Left ventricle myocardium inferior (tissue), 1 donor: Measurements from ENCODE around the gene SBF2. TPM values are rescaled to one million over a fixed set of nuclear protein-coding genes. Genes with fewer than 3 reads are reported as not detected.
A peak's percentile ranks its signal among the peaks of the same experiment; 100 is the strongest.

ENCODE experiments used
- DNase-seq: peaks from one replicate; pipeline ENCODE4 v3.0.0-alpha.2; 2020
- H3K27ac ChIP-seq: fragments of 200-600 bp; replicated peaks from 2 replicates; pipeline ENCODE4 v1.8.0; 2021
- H3K27me3 ChIP-seq: fragments of 200-600 bp; 2 replicates; pipeline ENCODE4 v1.8.0; 2021; ENCODE audit warnings: low read depth
- H3K36me3 ChIP-seq: fragments of 200-600 bp; 2 replicates; pipeline ENCODE4 v1.8.0; 2021
- H3K4me1 ChIP-seq: fragments of 200-600 bp; 2 replicates; pipeline ENCODE4 v1.8.0; 2021
- H3K4me3 ChIP-seq: fragments of 200-600 bp; 2 replicates; pipeline ENCODE4 v1.8.0; 2021; ENCODE audit warnings: mild to moderate bottlenecking, moderate library complexity
- H3K9me3 ChIP-seq: fragments of 200-600 bp; replicated peaks from 2 replicates; pipeline ENCODE4 v1.8.0; 2021
- intact Hi-C: fragments of 100-400 bp; cut with micrococcal nuclease; formaldehyde crosslinking; loops from one replicate; pipeline ENCODE4 v1.11.0; 2022
- total RNA-seq: library from RNA; stranded (reverse); fragmentation: NEBNext Ultra II Directional; extraction: Animal tissue kit (Norgen Biotek cat#: 25700); gene quantifications from one replicate; pipeline ENCODE4 v1.2.1, GENCODE V29; 2021
- TF ChIP-seq, protein P1 (sequence below): fragments of 200-600 bp; IDR thresholded peaks from 2 replicates; pipeline ENCODE4 v1.8.0; 2021; ENCODE audit warnings: antibody characterized with exemption, mild to moderate bottlenecking, borderline replicate concordance
- donor health status: DM: no; HTN: yes; CAD: no; lungs with severe emphysema.

The SBF2 gene
- total RNA-seq, 1 donor from 2014 or later: 17.8 TPM

DNA sequence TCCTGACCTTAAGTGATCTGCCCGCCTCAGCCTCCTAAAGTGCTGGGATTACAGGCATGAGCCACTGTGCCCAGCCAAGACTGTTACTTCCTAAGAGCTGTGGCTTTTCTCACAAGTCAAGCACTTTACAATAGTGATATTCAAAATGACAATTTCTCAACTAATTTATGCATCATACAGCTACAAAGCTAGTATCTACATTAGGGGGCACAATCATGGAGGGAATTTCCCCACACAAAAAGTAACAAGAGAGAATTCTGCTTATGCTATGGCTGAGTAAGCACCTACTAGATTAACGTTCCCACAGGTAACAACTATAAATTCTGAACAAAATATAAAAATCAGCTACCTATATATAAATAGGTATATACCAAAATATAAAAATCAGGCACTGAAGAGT is 72.7 kb downstream of the SBF2 start:
- Histone ChIP-seq H3K4me1 (peaks cover 21% of the 10 kb centered on the region), H3K9me3 (peaks cover 5% of the 10 kb centered on the region), H3K27me3 (no peaks in the 10 kb centered on the region), H3K4me3 (no peak overlapping the region), H3K36me3 (no peaks in the 10 kb centered on the region), H3K27ac (no peak overlapping the region)
- TF ChIP-seq, protein P1, sequence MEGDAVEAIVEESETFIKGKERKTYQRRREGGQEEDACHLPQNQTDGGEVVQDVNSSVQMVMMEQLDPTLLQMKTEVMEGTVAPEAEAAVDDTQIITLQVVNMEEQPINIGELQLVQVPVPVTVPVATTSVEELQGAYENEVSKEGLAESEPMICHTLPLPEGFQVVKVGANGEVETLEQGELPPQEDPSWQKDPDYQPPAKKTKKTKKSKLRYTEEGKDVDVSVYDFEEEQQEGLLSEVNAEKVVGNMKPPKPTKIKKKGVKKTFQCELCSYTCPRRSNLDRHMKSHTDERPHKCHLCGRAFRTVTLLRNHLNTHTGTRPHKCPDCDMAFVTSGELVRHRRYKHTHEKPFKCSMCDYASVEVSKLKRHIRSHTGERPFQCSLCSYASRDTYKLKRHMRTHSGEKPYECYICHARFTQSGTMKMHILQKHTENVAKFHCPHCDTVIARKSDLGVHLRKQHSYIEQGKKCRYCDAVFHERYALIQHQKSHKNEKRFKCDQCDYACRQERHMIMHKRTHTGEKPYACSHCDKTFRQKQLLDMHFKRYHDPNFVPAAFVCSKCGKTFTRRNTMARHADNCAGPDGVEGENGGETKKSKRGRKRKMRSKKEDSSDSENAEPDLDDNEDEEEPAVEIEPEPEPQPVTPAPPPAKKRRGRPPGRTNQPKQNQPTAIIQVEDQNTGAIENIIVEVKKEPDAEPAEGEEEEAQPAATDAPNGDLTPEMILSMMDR: no peak
- DNase-seq: no peak
- intact Hi-C loops: no loop called here

DNA sequence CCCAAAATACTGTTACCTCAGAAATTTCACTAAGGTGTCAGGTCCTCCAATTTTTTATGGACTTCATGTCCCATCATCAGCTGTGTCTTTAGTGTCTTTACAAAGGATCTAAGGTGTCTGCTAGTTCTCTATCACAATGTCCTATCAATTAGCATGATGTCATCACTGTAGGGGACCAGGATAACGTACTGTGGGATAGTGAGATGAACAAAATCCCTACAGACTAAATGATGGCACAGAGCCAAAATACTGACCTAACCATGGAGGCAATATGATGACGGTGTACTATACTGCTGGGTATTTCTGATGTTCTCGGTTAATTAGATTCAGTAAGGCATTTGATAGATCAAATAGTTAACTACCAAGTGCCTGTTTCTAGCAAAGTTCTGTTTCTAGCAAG is 82.5 kb downstream of the SBF2 start:
- no peak for DNase-seq
- TF ChIP-seq, protein P1: no peak
- intact Hi-C loops: no loop called here

DNA sequence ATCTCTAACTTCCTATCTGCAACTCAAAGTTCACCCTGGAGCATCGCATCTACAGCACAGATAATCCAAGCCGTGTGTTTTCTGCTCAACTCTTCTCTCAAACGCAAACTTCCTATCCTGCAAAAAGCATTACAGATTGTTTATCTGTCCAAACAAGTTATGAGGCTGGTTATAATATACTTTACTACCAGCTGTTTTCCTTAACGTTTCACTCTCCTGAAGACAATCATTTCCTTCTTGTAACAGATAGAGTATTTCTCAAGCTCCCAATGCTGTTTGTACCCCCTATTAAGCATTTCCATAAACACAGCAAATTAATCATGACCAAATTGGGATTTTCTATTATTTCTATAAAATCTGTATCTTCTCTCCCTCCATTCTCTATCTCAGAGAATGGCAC is 84.7 kb downstream of the SBF2 start:
- TF ChIP-seq, protein P1: no peak
- H3K27ac ChIP-seq: no peak overlapping the region
- peaks cover 4% of the 10 kb centered on the region for H3K9me3 ChIP-seq
- intact Hi-C loops: loop anchor here (5.0 kb wide), 1 partner anchor 98 kb away; the partner anchor contains the start of gene ADM
- H3K36me3 ChIP-seq: no peaks in the 10 kb centered on the region
- no peak for DNase-seq
- peaks cover 40% of the 10 kb centered on the region for H3K4me1 ChIP-seq
- H3K27me3 ChIP-seq: no peaks in the 10 kb centered on the region
- H3K4me3 ChIP-seq: no peak overlapping the region

More for the DNA sequence above, 82.5 kb downstream of the SBF2 start:
- no peaks in the 10 kb centered on the region for H3K9me3 ChIP-seq
- H3K27me3 ChIP-seq: no peaks in the 10 kb centered on the region
- H3K27ac ChIP-seq: no peak overlapping the region
- no peak overlapping the region for H3K4me3 ChIP-seq
- H3K36me3 ChIP-seq: no peaks in the 10 kb centered on the region
- H3K4me1 ChIP-seq: peaks cover 30% of the 10 kb centered on the region

DNA sequence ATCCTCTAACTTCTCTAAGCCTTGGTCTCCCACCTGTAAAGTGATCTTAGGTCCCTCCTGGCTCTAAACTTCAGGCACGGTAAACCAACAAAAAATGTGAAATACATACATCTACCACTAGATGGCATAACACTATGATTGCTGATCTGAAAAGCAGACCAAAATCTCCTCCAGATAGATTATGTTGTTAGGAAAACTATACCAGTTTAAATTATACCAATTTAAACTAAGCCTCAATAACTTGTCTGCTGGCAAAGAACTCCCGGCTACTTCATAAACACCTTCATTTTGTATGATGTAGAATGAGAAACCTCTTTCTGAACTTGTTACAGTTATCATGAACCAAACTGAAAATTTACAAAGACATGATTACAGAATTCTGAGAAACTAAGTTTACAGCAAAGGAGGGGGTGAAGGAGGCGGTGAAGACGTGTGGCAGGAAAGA is 85.9 kb downstream of the SBF2 start:
- TF ChIP-seq, protein P1: peak; percentile 78
- DNase-seq: no peak
- Histone ChIP-seq H3K27ac (no peak overlapping the region), H3K4me1 (peaks cover 34% of the 10 kb centered on the region), H3K4me3 (no peak overlapping the region), H3K36me3 (no peaks in the 10 kb centered on the region), H3K27me3 (no peaks in the 10 kb centered on the region), H3K9me3 (peaks cover 16% of the 10 kb centered on the region)
- intact Hi-C loops: loop anchor here (5.0 kb wide), 1 partner anchor 99 kb away; the partner anchor contains the start of gene ADM

DNA sequence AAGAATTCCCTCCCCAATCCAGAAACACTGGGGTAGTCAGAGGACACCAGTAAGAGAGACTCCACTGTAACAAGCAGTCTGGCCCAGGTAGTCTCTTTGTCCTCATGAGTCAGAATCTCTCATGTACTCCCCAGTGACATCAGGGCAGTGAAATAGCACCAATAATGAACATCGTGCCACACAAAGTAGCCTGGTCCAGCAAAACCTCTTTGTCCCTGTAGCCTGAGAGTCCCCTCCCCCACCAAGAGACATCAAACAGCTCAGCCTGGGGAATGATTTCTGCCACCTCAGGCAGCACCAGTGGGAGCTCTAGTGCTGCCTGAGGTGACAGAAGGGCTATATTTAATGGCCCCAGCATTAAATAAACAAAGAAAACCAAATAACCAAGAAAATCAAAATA is 88.1 kb downstream of the SBF2 start:
- Histone ChIP-seq H3K4me3 (no peak overlapping the region), H3K9me3 (peaks cover 19% of the 10 kb centered on the region), H3K27ac (no peak overlapping the region), H3K27me3 (no peaks in the 10 kb centered on the region), H3K36me3 (no peaks in the 10 kb centered on the region), H3K4me1 (peaks cover 27% of the 10 kb centered on the region)
- intact Hi-C loops: loop anchor here (5.0 kb wide), 1 partner anchor 101 kb away; the partner anchor contains the start of gene ADM
- no peak for DNase-seq
- TF ChIP-seq, protein P1: no peak
